Smooth muscle cell (in vitro differentiated cells): ENCODE results near the gene NLRP12. TPM values are rescaled to one million over a fixed set of nuclear protein-coding genes. Genes with fewer than 3 reads are reported as not detected.

Experiments
- DNase-seq: peaks from one replicate; lab custom pipeline; 2025; ENCODE audit not compliant: unreplicated experiment; lab: John Stamatoyannopoulos, UW
- H2AFZ ChIP-seq: fragments of 200-600 bp; sonication (generic); 2 replicates; pipeline ENCODE4 v1.6.0; 2016; ENCODE audit warnings: antibody characterized with exemption, low read depth, mild to moderate bottlenecking
- H3F3A ChIP-seq: fragments of 200-600 bp; sonication (generic); 2 replicates; pipeline ENCODE4 v1.6.0; 2017; ENCODE audit warnings: antibody characterized with exemption, low read depth
- H3K27ac ChIP-seq: fragments of 200-600 bp; sonication (generic); 2 replicates; pipeline ENCODE4 v1.5.1; 2016; ENCODE audit warnings: low read depth, mild to moderate bottlenecking
- H3K27me3 ChIP-seq: fragments of 200-600 bp; sonication (generic); 2 replicates; pipeline ENCODE4 v1.6.1; 2016; ENCODE audit warnings: low read depth, mild to moderate bottlenecking
- H3K36me3 ChIP-seq: fragments of 200-600 bp; sonication (generic); 2 replicates; pipeline ENCODE4 v1.5.1; 2016; ENCODE audit warnings: low read depth
- H3K4me1 ChIP-seq: fragments of 200-600 bp; sonication (generic); 2 replicates; pipeline ENCODE4 v1.5.1; 2016; ENCODE audit warnings: low read depth
- H3K4me2 ChIP-seq: fragments of 200-600 bp; sonication (generic); 2 replicates; pipeline ENCODE4 v1.6.0; 2016; ENCODE audit warnings: mild to moderate bottlenecking
- H3K4me3 ChIP-seq: fragments of 200-600 bp; sonication (generic); 2 replicates; pipeline ENCODE4 v1.5.1; 2016; ENCODE audit warnings: mild to moderate bottlenecking
- H3K79me2 ChIP-seq: fragments of 200-600 bp; sonication (generic); 2 replicates; pipeline ENCODE4 v1.6.0; 2016; ENCODE audit warnings: low read depth, mild to moderate bottlenecking
- H3K9ac ChIP-seq: fragments of 200-600 bp; sonication (generic); 2 replicates; pipeline ENCODE4 v1.6.0; 2016; ENCODE audit warnings: low read depth
- H3K9me3 ChIP-seq: fragments of 200-600 bp; sonication (generic); replicated peaks from 2 replicates; pipeline ENCODE4 v1.5.1; 2016; ENCODE audit warnings: low read depth
- H4K20me1 ChIP-seq: fragments of 200-600 bp; sonication (generic); 2 replicates; pipeline ENCODE4 v1.6.0; 2016; ENCODE audit warnings: low read depth
- WGBS: methylation state at CpG from one replicate; pipeline ENCODE4 v1.1.7; 2016; ENCODE audit warnings: low lambda C conversion rate; 5-methylcytosine and 5-hydroxymethylcytosine counted together
- polyA plus RNA-seq: library from polyadenylated mRNA; unstranded; fragments of >200 nt; fragmentation: Nextera tagmentation; extraction: Ambion mirVana; gene quantifications from 2 replicates; pipeline ENCODE4 v1.2.1, GENCODE V29; 2016
- total RNA-seq: library from RNA; depleted of rRNA; stranded (reverse); fragments of >200 nt; gene quantifications from 2 replicates; pipeline ENCODE4 v1.2.3, GENCODE V29; 2014
- TF ChIP-seq, protein P1 (sequence below): fragments of 200-600 bp; sonication (generic); IDR thresholded peaks from 2 replicates; pipeline ENCODE4 v1.5.1; 2017; ENCODE audit warnings: borderline replicate concordance, mild to moderate bottlenecking, antibody characterized with exemption; ENCODE audit not compliant: insufficient read depth, poor library complexity, severe bottlenecking

Gene NLRP12
- total and polyA plus RNA-seq, 2 experiments from 2014 or later, result 0.04 TPM; not detected in 1

DNA sequence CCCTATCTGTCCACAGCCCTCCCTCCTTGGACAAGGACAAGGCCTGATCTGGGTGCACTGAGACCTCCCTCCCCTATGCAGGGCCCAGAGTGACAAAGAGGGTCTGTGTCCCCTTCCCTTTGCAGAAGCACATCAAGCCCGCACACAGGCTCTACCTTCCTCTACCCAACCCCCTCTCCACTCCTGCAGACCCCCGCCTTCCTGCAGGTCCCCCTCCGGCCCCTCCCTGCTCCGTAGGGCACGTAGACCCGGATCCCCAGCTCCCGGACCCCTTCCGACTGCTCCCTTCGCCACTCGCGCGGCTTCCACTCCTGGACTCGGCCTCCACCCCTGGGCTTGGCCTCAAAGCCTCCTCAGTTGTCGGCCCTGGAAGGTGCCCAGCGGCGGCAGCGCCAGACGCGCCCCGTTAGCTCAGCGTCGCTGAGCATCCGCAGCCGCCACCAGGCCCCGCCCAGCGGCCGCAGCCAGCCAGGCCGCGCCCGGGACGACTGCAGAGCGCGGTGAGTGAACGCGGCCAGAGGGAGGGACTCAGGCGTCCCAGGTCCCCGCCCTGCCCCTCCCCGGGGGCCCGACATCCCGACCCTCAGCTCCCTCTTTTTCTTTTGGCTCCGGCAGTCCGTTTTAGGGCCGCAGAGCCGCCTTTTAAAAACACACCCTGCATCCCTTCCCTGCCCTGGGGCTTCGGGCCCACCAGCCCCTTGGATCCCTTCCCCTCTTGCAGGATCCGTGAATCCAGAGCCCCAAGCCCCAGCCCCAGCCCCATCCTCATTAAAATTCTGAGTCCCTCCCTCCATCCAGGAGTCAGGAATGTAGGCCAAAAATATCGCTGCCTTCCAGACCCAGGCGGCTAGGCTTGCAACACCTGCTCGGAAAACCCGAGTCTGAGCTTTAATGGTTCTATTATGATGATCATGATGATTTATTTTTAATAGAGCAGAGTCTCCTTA is 42.1 kb upstream of the NLRP12 start:
- H3K4me2 ChIP-seq, result peak overlapping the region; percentile 89
- TF ChIP-seq, protein P1, sequence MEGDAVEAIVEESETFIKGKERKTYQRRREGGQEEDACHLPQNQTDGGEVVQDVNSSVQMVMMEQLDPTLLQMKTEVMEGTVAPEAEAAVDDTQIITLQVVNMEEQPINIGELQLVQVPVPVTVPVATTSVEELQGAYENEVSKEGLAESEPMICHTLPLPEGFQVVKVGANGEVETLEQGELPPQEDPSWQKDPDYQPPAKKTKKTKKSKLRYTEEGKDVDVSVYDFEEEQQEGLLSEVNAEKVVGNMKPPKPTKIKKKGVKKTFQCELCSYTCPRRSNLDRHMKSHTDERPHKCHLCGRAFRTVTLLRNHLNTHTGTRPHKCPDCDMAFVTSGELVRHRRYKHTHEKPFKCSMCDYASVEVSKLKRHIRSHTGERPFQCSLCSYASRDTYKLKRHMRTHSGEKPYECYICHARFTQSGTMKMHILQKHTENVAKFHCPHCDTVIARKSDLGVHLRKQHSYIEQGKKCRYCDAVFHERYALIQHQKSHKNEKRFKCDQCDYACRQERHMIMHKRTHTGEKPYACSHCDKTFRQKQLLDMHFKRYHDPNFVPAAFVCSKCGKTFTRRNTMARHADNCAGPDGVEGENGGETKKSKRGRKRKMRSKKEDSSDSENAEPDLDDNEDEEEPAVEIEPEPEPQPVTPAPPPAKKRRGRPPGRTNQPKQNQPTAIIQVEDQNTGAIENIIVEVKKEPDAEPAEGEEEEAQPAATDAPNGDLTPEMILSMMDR, result no peak
- peak; percentile 38 for DNase-seq
- H3F3A ChIP-seq, result peaks cover 3% of the 10 kb centered on the region
- peak overlapping the region; percentile 58 for H3K4me3 ChIP-seq
- peak overlapping the region; percentile 100 for H3K9ac ChIP-seq
- H3K27ac ChIP-seq, result peak overlapping the region; percentile 100
- no peak overlapping the region for H2AFZ ChIP-seq
- H3K79me2 ChIP-seq, result peaks cover 28% of the 10 kb centered on the region
- WGBS, result 2% methylated on average over 40 of the region's 50 CpGs
- H3K36me3 ChIP-seq, result no peaks in the 10 kb centered on the region
- peaks cover 10% of the 10 kb centered on the region for H3K4me1 ChIP-seq
- no peaks in the 10 kb centered on the region for H3K27me3 ChIP-seq
- H4K20me1 ChIP-seq, result peaks cover 18% of the 10 kb centered on the region
- no peaks in the 10 kb centered on the region for H3K9me3 ChIP-seq

DNA sequence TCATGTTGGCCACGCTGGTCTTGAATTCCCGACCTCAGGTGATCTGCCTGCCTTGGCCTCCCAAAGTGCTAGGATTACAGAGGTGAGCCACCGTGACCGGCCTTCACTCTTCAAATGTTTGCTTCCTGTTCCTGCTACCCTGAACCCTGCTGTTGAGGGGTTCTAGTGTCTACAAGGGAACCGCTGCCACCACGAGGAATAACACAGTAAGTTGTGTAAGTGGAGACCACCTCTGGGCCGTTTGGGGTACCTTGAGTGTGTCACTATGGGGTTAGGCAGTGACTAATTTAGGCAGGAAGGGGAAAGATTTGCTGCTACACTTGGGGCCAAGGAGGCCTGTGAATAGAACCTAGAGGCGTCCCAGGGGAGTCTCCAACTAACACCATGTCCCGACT is 41.4 kb upstream of the NLRP12 start:
- Histone ChIP-seq H2AFZ (no peak overlapping the region), H3K79me2 (peaks cover 21% of the 10 kb centered on the region), H3F3A (no peaks in the 10 kb centered on the region), H3K4me1 (peaks cover 8% of the 10 kb centered on the region), H3K4me3 (peak overlapping the region; percentile 58), H4K20me1 (peaks cover 11% of the 10 kb centered on the region), H3K9me3 (no peaks in the 10 kb centered on the region), H3K9ac (peak overlapping the region; percentile 100), H3K27me3 (no peaks in the 10 kb centered on the region), H3K36me3 (no peaks in the 10 kb centered on the region), H3K27ac (peak overlapping the region; percentile 100), H3K4me2 (peak overlapping the region; percentile 89)
- TF ChIP-seq, protein P1, result no peak
- 85% methylated on average over 8 of the region's 9 CpGs for WGBS
- DNase-seq, result no peak

DNA sequence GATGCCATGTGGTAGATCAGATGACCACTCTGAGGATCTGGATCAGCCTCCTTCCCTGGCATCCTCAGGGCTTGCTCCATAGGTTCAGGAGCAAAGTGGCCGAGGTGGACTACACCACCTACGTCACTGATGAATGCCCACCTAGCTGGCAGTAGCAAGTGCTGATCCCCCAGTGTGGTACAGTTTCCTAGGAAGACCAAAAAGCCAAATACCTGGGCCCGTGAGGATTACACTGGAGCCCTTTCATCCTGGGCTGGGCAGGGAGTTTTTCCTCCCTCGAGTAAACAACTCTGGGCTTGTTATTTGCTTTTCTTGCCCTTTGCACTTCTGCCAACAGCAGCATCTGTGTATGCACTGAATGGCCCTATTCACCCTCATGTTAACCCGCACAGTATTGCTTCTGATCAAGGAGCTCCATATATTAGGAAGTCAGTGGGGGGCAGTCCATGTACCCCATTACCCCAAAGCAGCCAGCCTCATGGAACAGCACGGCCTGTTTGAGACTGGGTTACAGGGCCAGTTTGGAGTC is 40.3 kb upstream of the NLRP12 start:
- no peak for DNase-seq
- no peaks in the 10 kb centered on the region for H3K36me3 ChIP-seq
- TF ChIP-seq, protein P1, result no peak
- peaks cover under 1% of the 10 kb centered on the region for H4K20me1 ChIP-seq
- H3K27me3 ChIP-seq, result no peaks in the 10 kb centered on the region
- no peak overlapping the region for H2AFZ ChIP-seq
- H3K4me1 ChIP-seq, result peaks cover 5% of the 10 kb centered on the region
- no peaks in the 10 kb centered on the region for H3F3A ChIP-seq
- H3K9ac ChIP-seq, result no peak overlapping the region
- H3K9me3 ChIP-seq, result no peaks in the 10 kb centered on the region
- 92% methylated on average over 6 of the region's 6 CpGs for WGBS
- H3K27ac ChIP-seq, result no peak overlapping the region
- H3K4me2 ChIP-seq, result no peak overlapping the region
- peaks cover 15% of the 10 kb centered on the region for H3K79me2 ChIP-seq
- H3K4me3 ChIP-seq, result no peak overlapping the region
